HG03565 (cell line): Measurements from ENCODE around the gene TMEM125.

Experiments used
- ATAC-seq: cut with Tn5 transposase; IDR thresholded peaks from one replicate; pipeline ENCODE4 v1.9.1; 2021; ENCODE audit warnings: mild to moderate bottlenecking, moderate library complexity; ENCODE audit not compliant: unreplicated experiment

The TMEM125 gene

DNA sequence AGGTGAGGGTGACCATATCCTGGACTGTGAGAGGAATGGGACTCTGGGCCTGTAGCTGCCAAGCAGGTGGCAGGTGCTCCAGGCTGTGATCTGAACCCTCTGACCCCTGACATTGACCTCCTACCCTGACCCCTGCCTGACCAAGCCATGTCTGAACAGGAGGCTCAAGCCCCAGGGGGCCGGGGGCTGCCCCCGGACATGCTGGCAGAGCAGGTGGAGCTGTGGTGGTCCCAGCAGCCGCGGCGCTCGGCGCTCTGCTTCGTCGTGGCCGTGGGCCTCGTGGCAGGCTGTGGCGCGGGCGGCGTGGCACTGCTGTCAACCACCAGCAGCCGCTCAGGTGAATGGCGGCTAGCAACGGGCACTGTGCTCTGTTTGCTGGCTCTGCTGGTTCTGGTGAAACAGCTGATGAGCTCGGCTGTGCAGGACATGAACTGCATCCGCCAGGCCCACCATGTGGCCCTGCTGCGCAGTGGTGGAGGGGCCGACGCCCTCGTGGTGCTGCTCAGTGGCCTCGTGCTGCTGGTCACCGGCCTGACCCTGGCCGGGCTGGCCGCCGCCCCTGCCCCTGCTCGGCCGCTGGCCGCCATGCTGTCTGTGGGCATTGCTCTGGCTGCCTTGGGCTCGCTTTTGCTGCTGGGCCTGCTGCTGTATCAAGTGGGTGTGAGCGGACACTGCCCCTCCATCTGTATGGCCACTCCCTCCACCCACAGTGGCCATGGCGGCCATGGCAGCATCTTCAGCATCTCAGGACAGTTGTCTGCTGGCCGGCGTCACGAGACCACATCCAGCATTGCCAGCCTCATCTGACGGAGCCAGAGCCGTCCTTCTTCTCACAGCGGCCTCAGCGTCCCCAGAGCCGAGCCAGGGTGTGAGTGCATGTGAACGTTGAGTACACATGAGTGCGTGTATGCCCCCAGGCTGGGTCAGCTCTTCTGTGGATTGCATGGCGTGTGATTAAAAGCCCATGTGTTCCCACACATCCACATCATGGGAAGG is 3.1 kb downstream of the TMEM125 start:
- no peak for ATAC-seq

DNA sequence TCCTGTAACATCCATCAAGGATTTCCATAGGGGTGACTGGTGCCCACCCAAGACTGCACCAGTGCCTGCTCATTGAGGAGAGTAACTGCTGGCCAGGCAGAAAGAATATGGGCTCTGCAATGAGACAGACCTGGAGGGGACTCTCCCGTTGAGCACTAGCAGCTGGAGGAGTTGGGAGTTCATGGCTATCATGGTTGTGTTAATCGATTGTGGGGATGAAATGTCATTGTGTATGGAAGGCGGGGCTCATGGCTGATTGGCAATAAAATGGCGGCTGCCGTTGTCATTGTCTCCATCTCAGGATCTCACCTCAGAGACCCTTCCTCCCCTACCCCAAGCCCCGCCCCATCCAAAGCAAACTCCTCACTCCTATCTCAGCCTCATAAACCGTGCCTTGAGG is 3.9 kb downstream of the TMEM125 start:
- no peak for ATAC-seq

DNA sequence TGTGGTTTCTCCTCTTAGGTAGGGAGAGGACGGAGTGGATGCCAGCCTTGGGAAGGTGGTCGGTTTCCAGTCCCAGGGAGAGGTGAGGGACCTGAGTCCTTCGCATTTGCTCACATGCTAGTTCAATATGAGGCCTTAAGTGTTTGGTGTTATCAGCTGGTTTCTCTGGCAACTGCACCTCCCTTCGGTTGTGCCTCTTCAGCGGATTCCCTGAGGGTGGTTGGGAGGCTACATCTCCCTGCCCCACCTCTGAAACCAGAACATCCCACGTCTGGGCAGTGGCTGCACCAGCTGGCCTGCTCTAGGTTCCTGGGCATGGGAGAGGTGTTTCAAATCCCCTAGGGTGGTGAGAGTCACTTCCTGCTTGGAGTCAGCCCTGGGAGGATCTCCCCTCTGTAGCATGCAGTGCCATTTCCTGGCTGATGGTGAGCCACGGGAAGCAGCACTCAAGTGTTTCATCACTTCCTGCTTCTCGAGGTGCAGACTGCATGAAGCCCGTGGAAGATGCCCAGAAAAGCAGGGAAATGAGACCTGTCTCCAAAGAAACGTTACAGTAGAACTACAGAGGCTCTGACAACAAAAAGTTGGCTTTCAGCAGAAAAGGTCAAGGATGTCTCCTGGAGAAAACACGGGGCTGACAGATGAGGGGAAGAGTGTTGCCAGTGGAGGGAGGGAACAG is 4.5 kb downstream of the TMEM125 start:
- ATAC-seq, result no peak

DNA sequence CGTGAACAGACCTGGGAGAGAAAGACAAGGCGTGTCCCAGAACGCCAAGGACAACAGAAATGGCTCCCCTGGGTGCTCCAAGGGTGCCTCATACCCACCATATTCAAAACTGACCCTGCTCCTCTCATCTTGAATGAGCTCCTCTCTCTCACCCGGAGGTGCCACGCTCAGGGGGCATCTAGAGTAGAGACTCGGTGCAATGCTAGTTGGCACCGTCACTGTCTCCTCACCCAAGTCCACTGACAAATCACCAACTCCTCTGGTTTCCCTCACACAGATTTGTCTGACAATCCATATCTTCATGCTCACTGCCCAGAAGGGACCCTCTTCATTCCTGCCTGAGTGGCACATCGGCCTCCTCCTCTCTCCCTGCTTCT is 5.0 kb downstream of the TMEM125 start:
- no peak for ATAC-seq

DNA sequence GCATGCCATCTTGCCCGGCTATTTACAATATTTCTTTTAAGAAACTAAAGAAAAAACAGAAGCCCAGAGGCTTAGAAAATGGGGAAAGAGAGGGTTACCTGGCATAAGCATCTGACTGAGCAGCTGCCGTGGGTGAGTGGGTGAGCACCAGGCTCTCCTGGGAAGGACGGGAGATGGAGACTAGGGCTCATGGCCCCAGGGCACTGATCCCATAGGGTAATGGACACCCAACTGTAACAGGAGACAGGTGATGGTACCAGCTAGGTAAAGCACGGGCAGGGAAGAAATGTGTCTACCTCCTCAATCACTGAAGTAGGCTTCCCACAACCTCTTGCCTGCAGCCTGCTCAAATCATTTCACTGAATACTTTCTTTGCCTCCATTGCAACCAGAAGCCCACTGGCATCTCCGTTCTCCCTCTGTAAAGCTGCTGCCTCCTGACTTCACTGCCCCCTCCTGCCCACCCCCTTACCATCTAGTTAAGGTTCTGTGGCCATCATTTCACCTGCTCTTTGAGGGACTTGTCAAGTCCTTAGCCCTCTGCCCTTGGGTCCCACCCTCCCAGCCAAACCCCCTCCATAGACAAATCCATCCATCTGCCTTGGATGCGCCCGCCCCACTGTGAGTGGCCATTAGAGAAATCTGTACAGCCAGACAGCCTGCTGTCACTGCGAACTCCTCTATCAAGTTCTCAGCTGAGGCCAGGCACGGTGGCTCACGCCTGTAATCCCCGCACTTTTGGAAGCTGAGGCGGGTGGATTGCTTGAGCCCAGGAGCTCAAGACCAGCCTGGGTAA is 6.2 kb downstream of the TMEM125 start:
- ATAC-seq, result no peak

DNA sequence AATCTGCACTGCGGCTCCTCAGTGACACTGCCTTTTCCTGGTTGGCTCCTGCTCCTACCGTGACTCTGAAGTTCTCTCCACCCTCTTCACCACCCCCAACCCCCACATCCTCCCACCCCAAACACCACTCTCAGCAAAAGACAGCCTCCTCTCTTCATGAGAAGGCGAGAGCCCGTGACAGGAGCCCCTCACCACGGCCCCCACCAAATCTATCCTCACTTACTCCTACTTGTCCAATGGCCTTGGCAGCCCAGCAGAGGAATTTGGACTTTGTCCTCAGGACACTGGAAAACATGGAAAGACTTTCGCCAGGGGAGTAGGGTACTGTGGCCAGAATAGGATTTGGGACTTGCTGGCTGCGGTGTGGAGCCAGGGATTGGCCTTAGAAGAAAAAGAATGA is 6.9 kb downstream of the TMEM125 start:
- no peak for ATAC-seq

DNA sequence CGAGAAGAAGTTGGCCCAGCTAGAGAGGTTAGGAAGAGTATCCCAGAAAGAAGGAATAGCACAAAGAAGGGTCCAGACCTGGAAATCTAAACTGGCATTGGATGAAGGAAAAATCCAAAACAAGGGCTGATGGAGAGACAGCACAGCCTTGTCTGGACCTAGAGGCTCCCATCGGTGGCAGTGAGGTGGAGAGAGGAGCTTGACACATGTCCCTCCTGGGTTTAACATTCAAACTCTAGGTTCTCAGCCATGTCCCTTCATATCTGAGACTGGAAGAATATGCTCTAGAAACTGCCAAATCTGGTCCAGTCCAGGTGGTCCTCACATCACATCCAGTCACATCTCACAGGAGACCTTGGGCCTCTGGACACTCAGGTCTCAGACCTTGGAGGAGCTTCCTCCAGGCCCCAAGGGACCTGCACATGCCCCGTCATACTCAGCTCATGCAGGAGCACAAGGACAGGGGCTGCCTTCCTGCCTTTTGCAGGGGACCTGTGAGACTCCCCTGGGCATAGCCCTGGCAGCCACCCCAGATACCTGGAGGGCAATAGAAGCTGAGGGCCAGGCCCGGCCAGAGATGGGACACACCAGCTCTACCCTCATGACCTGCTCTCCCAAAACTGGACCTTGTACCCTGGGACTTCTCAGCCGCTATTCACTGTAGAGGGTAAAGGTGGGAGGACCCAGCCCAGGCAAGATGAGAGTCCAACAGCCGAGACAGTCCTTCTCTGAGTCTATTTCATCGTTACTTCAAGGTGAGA is 7.5 kb downstream of the TMEM125 start:
- ATAC-seq, result no peak

DNA sequence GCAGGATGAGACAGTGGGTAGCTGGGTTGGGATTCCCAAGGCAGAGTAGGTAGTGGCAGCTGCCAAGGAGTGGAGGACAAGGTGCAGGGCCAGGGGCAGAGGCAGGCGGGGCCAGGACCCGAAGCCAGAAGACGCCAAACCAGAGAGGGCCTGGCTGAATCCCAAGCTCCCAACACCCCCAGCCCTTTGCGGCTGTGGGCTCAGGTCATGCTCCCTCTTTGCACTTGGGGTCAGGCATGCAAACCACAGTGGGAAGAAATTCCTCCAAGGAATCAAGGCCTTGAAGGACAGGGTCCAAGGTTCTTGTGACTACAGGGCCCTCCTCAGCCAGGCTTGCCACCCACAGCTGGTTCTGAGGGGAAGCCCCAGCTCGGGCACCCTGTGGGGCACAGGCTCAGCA is 9.4 kb downstream of the TMEM125 start:
- no peak for ATAC-seq

DNA sequence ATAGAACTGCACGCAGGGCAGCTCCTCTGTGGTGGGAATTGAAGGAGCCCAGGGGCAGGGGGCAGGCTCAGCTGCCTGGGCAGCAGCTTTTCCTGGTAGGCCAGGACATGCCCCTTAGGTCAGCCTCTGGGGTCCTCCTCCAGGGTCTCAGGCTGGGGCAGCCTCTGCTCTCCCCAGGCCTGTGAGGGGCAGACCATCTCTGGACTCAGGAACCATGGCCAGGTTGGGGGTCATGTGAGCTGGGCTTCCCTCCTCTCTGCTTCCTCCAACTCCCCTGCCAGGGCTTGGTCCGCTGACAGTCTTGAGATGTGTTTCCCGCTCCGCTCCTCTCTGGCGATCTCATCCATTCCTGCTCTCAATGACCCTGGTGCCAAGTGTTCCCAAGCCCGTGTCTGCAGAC is 9.9 kb downstream of the TMEM125 start:
- no peak for ATAC-seq

DNA sequence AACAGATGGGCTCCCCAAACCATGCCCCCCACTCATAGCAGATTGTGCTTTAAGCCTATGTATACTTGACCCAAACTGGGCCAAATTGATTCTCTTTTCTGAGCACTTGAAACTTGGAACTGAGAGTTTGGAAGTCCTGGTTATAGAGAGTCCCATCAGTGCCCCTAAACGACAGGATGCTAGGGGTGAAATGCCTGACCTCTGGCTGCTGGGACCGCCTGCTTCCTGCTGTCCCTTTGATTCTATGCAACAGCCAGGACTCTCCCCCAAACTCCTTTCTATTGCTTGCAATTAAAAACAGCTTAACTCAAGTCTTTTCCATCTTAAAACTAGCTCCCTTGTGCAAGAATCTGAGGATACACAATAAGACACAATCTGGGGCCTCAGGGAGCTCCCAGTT is 10.9 kb downstream of the TMEM125 start:
- no peak for ATAC-seq

DNA sequence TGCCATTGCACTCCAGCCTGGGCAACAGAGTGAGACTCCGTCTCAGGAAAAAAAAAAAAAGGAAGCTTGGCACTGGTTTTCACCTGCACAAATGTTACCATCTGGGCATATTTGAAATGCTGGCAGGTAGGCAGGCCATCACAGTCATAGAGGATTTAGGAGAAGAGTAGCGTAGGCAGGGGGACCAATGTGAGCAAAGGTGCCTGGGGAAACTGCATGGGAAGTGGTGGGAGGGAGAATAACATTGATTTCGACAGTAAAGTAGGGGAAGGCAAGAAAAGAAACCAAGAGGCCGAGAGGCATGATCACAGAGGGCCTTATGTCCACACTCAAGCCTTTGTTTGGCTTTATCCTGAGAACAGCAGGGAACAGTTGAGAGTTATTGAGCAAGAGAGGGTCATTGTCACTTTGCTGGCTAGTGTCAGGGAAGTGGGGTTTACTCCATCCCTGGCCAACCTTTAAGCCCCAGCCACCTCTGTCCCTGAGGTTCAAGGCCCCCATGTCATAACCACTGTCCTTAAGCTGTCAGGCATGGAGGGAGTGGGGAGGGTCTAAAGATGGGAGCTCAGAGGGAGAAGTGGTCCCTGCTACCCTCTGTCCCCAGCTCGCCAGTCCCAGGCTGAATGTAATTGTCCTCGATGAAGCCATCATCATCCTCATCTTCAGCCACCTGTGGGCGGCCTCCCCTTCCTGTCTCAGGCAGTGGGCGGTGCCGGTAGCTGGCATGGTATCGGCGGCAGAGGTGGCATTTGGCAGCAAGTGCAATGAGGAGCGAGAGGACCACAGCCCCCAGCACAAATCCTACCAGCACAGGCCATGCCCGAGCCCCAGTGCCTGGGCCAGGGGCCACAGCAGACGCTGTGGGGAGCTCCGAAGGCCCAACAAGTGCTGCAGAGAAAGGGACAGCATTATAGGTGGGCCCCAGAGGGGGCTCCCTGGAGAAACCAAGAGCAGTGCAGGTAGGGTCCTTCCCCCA is 12.7 kb downstream of the TMEM125 start:
- ATAC-seq, result no peak

DNA sequence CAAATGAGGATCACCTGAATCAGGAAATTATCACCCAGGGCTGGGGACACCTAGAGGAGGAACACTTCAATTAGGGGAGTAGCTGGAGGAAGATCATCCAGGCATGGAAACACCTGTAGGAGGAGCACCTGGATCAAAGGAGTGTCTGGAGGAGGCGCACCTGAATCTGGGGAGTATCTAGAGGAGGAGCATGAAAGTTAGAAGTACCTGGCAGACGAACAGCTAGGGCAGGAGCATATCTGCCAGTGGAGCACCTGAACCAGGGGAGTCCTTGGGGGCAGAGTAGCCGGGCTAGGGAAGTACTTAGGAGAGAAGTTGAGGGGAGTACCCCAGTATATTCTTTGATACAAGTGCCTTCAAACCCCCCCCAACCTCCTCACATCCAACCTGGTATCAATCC is 14.3 kb downstream of the TMEM125 start:
- no peak for ATAC-seq

DNA sequence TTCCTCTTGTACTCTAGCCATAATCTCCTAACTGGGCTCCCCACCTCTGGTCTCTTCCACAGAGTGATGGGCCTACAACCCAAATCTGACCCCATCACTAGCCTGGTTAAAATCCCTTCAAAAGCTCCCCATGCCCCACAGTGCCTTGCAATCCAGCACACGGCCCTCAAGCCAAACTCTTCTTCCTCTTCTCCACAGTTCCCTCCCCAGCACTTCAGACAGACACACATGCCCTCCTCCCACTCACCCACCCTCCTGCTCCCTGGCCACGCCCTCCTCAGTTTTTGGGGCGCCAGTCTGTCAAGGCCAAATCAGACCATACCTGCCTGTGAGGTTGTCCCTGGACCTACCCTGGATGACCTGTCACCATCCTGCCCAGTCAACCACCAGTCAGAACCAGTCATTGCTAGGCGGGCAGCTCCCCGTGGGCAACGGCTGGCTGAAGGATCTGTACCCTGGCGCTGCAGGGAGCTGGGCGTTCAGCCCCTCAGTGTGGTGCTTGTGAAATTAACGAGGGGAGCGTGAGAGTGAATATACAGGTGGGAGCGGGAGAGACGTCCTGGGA is 14.8 kb downstream of the TMEM125 start:
- no peak for ATAC-seq

DNA sequence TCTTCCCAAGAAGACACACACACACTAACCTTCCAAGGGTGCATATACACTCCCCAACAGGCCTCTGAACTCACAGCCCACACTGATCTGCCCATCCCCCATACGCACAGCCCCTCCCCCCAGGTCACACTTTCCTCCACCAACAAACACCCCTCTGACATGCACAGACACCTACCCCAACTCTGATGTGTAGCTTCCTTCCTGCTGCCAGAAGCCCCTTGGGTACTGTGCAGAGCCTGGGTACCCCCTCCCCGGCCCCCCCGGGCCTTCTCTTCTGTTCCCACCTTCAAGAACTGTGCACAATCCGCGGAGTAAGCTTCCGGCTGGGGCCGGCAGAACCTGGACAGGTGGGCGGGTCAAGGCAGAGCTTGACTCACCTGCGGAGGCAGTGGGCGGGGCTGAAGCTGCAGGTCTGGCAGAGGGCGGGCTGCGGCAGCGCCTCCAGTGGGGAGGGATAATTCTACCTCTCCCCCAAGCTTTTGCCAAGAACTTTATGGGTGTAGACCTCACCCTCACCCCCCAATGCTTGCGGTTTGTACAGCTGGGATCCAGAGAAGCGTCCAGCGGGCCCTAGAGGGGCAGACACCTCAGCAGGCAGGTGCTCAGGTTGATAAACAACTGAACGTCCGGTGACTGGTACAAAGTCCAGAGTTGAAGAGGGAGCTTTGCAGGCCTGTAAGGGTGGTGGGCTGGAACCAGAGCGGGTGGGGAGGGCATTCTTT is 15.6 kb downstream of the TMEM125 start, which contains the start of gene C1orf210:
Gene C1orf210, minus strand, starts transcription at position 313 of the 722 bp plus-strand sequence. CDS start 2,311 bp downstream, outside the sequence.
- ATAC-seq, result no peak

DNA sequence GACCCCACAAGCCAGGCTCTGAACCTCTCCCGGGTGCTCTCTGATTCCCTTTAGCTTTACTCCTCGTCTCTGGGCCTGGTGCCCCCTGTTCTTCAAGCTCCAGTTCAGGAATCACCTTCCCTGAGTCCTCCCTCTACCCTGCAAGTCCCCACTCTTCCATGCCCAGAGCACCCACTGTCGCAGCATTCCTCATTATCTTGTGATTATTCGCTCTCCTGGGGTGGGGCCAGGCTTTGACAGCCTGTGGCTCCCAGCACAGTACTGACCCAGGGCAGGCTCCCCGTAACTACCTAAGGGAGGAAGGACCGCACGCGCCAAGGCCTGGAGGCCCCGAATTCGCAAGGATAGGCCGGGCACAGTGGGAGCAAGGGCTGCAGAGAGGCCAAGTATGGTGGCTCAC is 16.3 kb downstream of the TMEM125 start:
- no peak for ATAC-seq

DNA sequence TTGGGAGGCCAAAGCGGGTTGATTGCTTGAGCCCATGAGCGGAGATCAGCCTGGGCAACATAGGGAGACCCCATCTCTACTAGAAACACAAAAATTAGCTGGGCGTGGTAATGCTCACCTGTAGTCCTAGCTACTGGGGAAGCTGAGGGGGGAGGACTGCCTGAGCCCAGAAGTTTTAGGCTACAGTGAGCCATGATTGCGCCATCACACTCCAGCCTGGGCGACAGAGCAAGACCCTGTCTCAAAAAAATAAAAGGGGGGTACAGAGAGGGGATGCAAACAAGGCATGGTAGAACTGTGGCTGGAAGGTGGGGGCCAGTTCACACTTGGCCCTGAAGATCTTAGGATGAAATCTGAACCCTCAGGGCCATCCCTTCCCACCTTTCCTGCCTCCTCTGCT is 16.8 kb downstream of the TMEM125 start:
- ATAC-seq, result no peak

DNA sequence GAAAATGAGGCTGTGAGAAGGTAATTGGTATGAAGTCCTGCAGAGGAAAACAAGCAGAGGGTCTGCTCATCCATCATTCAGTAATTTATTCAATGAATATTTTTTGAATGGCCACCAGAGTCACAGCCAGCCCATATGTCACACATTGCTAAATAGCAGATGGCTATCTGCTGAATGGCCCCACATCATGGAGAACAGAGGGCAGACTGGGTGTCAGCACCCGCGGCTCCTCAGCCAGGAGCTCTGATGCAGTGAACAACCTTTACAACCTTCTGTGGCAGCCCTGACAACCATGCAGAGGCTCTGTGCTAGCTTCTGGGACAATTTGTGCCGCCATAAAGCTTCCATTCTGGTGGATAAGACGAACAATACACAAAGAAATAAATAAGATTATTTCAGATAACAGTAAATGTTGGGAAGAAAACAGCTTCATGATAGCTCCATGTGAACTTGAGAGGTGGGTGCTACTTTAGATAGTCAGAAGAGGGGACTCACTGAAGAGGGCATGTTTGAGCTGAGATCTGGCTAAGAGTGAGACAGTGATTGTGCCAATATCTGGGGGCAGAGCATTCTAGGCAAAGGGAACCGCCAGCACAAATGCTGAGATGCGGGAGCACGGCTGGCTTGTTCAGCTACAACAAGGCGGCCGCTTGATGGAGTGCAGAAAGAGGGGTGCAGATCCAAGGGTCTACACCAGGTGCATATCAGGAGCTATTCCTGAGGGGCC is 18.4 kb downstream of the TMEM125 start:
- no peak for ATAC-seq
